Measurements from ENCODE around the gene PLA2R1.

Gene PLA2R1

GRCh38 chr2:160006475-160006874 is 55.9 kb downstream of the PLA2R1 start:
- TF ChIP-seq JUND (IDR thresholded peaks at IDR 0.05; ENCODE audit: low read depth), result no peak
- in situ Hi-C loops (cut with HindIII; ENCODE audit: low pct_unique_long_range_greater_than_20kb, low sequenced_read_pairs), result no loop called here
- DNase-seq (ENCODE audit: low read depth in 1 of 2, low spot score in 1 of 2), result no peak

GRCh38 chr2:160005908-160006307 is 56.5 kb downstream of the PLA2R1 start:
- in situ Hi-C loops (cut with HindIII; ENCODE audit: low pct_unique_long_range_greater_than_20kb, low sequenced_read_pairs), result no loop called here

GRCh38 chr2:160005476-160005875 is 56.9 kb downstream of the PLA2R1 start:
- in situ Hi-C loops (cut with HindIII; ENCODE audit: low pct_unique_long_range_greater_than_20kb, low sequenced_read_pairs), result no loop called here
- no peak for DNase-seq (ENCODE audit: low read depth in 1 of 2, low spot score in 1 of 2)
- no peak for TF ChIP-seq JUND (IDR thresholded peaks at IDR 0.05; ENCODE audit: low read depth)

More at GRCh38 chr2:160005908-160006307, 56.5 kb downstream of the PLA2R1 start:
- DNase-seq (ENCODE audit: low read depth in 1 of 2, low spot score in 1 of 2), result no peak
- no peak for TF ChIP-seq JUND (IDR thresholded peaks at IDR 0.05; ENCODE audit: low read depth)

GRCh38 chr2:159998961-159999360 is 63.5 kb downstream of the PLA2R1 start:
- no peak for DNase-seq (ENCODE audit: low read depth in 1 of 2, low spot score in 1 of 2)
- in situ Hi-C loops (cut with HindIII; ENCODE audit: low pct_unique_long_range_greater_than_20kb, low sequenced_read_pairs), result no loop called here

GRCh38 chr2:159998243-159998642 is 64.2 kb downstream of the PLA2R1 start:
- in situ Hi-C loops (cut with HindIII; ENCODE audit: low pct_unique_long_range_greater_than_20kb, low sequenced_read_pairs), result no loop called here
- no peak for TF ChIP-seq JUND (IDR thresholded peaks at IDR 0.05; ENCODE audit: low read depth)
- DNase-seq (ENCODE audit: low read depth in 1 of 2, low spot score in 1 of 2), result no peak

More at GRCh38 chr2:159998961-159999360, 63.5 kb downstream of the PLA2R1 start:
- no peak for TF ChIP-seq JUND (IDR thresholded peaks at IDR 0.05; ENCODE audit: low read depth)

GRCh38 chr2:159996792-159997546 is 65.4 kb downstream of the PLA2R1 start:
- no peak for TF ChIP-seq JUND (IDR thresholded peaks at IDR 0.05; ENCODE audit: low read depth)
- in situ Hi-C loops (cut with HindIII; ENCODE audit: low pct_unique_long_range_greater_than_20kb, low sequenced_read_pairs), result no loop called here

GRCh38 chr2:159995038-159995437 is 67.4 kb downstream of the PLA2R1 start:
- no peak for DNase-seq (ENCODE audit: low read depth in 1 of 2, low spot score in 1 of 2)
- in situ Hi-C loops (cut with HindIII; ENCODE audit: low pct_unique_long_range_greater_than_20kb, low sequenced_read_pairs), result no loop called here
- TF ChIP-seq JUND (IDR thresholded peaks at IDR 0.05; ENCODE audit: low read depth), result no peak

More at GRCh38 chr2:159996792-159997546, 65.4 kb downstream of the PLA2R1 start:
- no peak for DNase-seq (ENCODE audit: low read depth in 1 of 2, low spot score in 1 of 2)

GRCh38 chr2:159989249-159989648 is 73.2 kb downstream of the PLA2R1 start:
- in situ Hi-C loops (cut with HindIII; ENCODE audit: low pct_unique_long_range_greater_than_20kb, low sequenced_read_pairs), result no loop called here
- TF ChIP-seq JUND (IDR thresholded peaks at IDR 0.05; ENCODE audit: low read depth), result no peak
- DNase-seq (ENCODE audit: low read depth in 1 of 2, low spot score in 1 of 2), result no peak

- TF ChIP-seq JUND (IDR thresholded peaks at IDR 0.05; ENCODE audit: low read depth), result no peak
- in situ Hi-C loops (cut with HindIII; ENCODE audit: low pct_unique_long_range_greater_than_20kb, low sequenced_read_pairs), result no loop called here
- DNase-seq (ENCODE audit: low read depth in 1 of 2, low spot score in 1 of 2), result no peak
These were observed 73.9 kb downstream of the PLA2R1 start for GRCh38 chr2:159988412-159988970.

- TF ChIP-seq JUND (IDR thresholded peaks at IDR 0.05; ENCODE audit: low read depth), result no peak
- DNase-seq (ENCODE audit: low read depth in 1 of 2, low spot score in 1 of 2), result no peak
- in situ Hi-C loops (cut with HindIII; ENCODE audit: low pct_unique_long_range_greater_than_20kb, low sequenced_read_pairs), result no loop called here
These were observed 75.2 kb downstream of the PLA2R1 start for GRCh38 chr2:159987181-159987580.

- no peak for TF ChIP-seq JUND (IDR thresholded peaks at IDR 0.05; ENCODE audit: low read depth)
- in situ Hi-C loops (cut with HindIII; ENCODE audit: low pct_unique_long_range_greater_than_20kb, low sequenced_read_pairs), result no loop called here
- no peak for DNase-seq (ENCODE audit: low read depth in 1 of 2, low spot score in 1 of 2)
These were observed 76.8 kb downstream of the PLA2R1 start for GRCh38 chr2:159985656-159986055.

GRCh38 chr2:159984034-159984433 is 78.4 kb downstream of the PLA2R1 start:
- DNase-seq (ENCODE audit: low read depth in 1 of 2, low spot score in 1 of 2), result no peak

More at GRCh38 chr2:159984034-159984433, 78.4 kb downstream of the PLA2R1 start:
- TF ChIP-seq JUND (IDR thresholded peaks at IDR 0.05; ENCODE audit: low read depth), result no peak
- in situ Hi-C loops (cut with HindIII; ENCODE audit: low pct_unique_long_range_greater_than_20kb, low sequenced_read_pairs), result no loop called here

Data from T47D (cell line).